GM12878 (cell line): ENCODE data around the gene RNF43. TPM values are rescaled to one million over a fixed set of nuclear protein-coding genes. Genes with fewer than 3 reads are reported as not detected.

ENCODE experiments used
- ATAC-seq: fragments of 200-7000 bp; cut with Tn5 transposase; 3 replicates; pipeline ENCODE4 v1.9.1; 2020; ENCODE audit warnings: mild to moderate bottlenecking, moderate library complexity
- BruUV-seq: library from RNA; stranded (reverse); fragments of 400-500 nt; replicated peaks from 2 replicates; lab custom pipeline; 2021; lab: Mats Ljungman, UMichigan
- CTCF ChIA-PET: fragments of 300-600 bp; sonication (Branson Sonifier 250); formaldehyde crosslinking; extraction: SDS; loops from one replicate; lab custom pipeline; 2021; ENCODE audit warnings: inconsistent platforms; lab: Yijun Ruan, JAX
- POLR2A ChIA-PET: fragments of 350-600 bp; formaldehyde crosslinking; extraction: SDS; loops from one replicate; lab custom pipeline; 2021; ENCODE audit warnings: inconsistent platforms; lab: Charles Lee
- RAD21 ChIA-PET: fragments of 300-600 bp; sonication (Branson Sonifier 250); formaldehyde crosslinking; loops from one replicate; lab custom pipeline; 2023; ENCODE audit warnings: antibody characterized with exemption; ENCODE audit not compliant: unreplicated experiment; lab: Charles Lee
- SMC1A ChIA-PET: fragments of 300-600 bp; sonication (Branson Sonifier 250); formaldehyde crosslinking; loops from one replicate; lab custom pipeline; 2023; ENCODE audit not compliant: unreplicated experiment, uncharacterized antibody; lab: Charles Lee
- DNase-seq: peaks from one replicate; pipeline ENCODE4 v3.0.0-alpha.2; 2011; ENCODE audit warnings: low read depth, low spot score
- FAIRE-seq: peaks from 3 replicates; lab custom pipeline; 2011; peaks lifted over from hg19 to GRCh38; lab: Jason Lieb, UNC
- H2AFZ ChIP-seq: 2 replicates; pipeline ENCODE4 v1.6.0; 2011; ENCODE audit warnings: low read depth, low read length, control low read depth; ENCODE audit not compliant: control insufficient read depth
- H3K27ac ChIP-seq: 2 replicates; pipeline ENCODE4 v1.5.1; 2011; ENCODE audit warnings: control low read depth; ENCODE audit not compliant: control insufficient read depth, insufficient read depth
- H3K27me3 ChIP-seq, 2 experiments: replicated peaks in 1 of 2; 2 replicates each; pipeline versions ENCODE4 v1.6.0 to v1.6.1; 2011; ENCODE audit warnings: low read length in 1 of 2; ENCODE audit not compliant: control insufficient read depth in 2 of 2, insufficient read depth in 2 of 2
- H3K36me3 ChIP-seq, 2 experiments: 2 replicates each; pipeline ENCODE4 v1.5.1; 2011; ENCODE audit warnings: low read length in 1 of 2; ENCODE audit not compliant: control insufficient read depth in 2 of 2, insufficient read depth in 2 of 2
- H3K4me1 ChIP-seq: 2 replicates; pipeline ENCODE4 v1.6.1; 2011; ENCODE audit warnings: mild to moderate bottlenecking, low read length, moderate library complexity, mixed read lengths; ENCODE audit not compliant: control insufficient read depth, insufficient read depth
- H3K4me2 ChIP-seq: 2 replicates; pipeline ENCODE4 v1.6.0; 2011; ENCODE audit warnings: control low read depth; ENCODE audit not compliant: control insufficient read depth, insufficient read depth
- H3K4me3 ChIP-seq: fragments of 200-600 bp; sonication (generic); 2 replicates; pipeline ENCODE4 v1.5.1; 2016
- H3K79me2 ChIP-seq: 2 replicates; pipeline ENCODE4 v1.6.0; 2011; ENCODE audit warnings: low read length; ENCODE audit not compliant: control insufficient read depth, insufficient read depth
- H3K9ac ChIP-seq: 2 replicates; pipeline ENCODE4 v1.8.0; 2011; ENCODE audit warnings: low read length, control low read depth, mixed read lengths; ENCODE audit not compliant: control insufficient read depth, insufficient read depth
- H3K9me3 ChIP-seq: replicated peaks from 3 replicates; pipeline ENCODE4 v1.5.1; 2011; ENCODE audit warnings: mild to moderate bottlenecking, low read length; ENCODE audit not compliant: control insufficient read depth, insufficient read depth
- H4K20me1 ChIP-seq: 2 replicates; pipeline ENCODE4 v1.6.0; 2011; ENCODE audit not compliant: control insufficient read depth, insufficient read depth
- MLLT1 ChIP-seq: fragments of 450-650 bp; IDR thresholded peaks from 2 replicates; pipeline ENCODE4 v1.6.1; 2016; ENCODE audit warnings: mild to moderate bottlenecking
- POLR2A ChIP-seq: IDR thresholded peaks from 2 replicates; pipeline ENCODE4 v1.6.1; 2011; ENCODE audit warnings: low read depth, mild to moderate bottlenecking, low read length
- RUNX3 ChIP-seq: IDR thresholded peaks from 2 replicates; pipeline ENCODE4 v1.6.1; 2012; ENCODE audit warnings: low read length, inconsistent platforms
- WGBS: methylation state at CpG from one replicate; pipeline ENCODE4 v1.1.6; 2016; ENCODE audit warnings: low lambda C conversion rate; ENCODE audit not compliant: insufficient replicate concordance, insufficient coverage; ENCODE audit errors: missing lambda C conversion rate; 5-methylcytosine and 5-hydroxymethylcytosine counted together
- in situ Hi-C: fragments of 300-500 bp; cut with MboI; formaldehyde crosslinking; loops from 9 replicates; pipeline ENCODE4 v1.14.3; 2018; ENCODE audit warnings: mixed read lengths
- intact Hi-C: fragments of 100-400 bp; cut with micrococcal nuclease; formaldehyde crosslinking; loops from one replicate; pipeline ENCODE4 v1.14.2; 2022; ENCODE audit not compliant: unreplicated experiment
- polyA plus RNA-seq, 11 experiments: library from polyadenylated mRNA; depleted of rRNA in 4 of 11; unstranded in 6 of 11; stranded (reverse) in 5 of 11; fragments of >200 nt; fragmentation: Nextera tagmentation in 4 of 11; fragmentation: Illumina TruSeq in 1 of 11; extraction: Ambion mirVana in 4 of 11; extraction: Trizol in 1 of 11; gene quantifications; 1 replicate in 1 of 11; 2 replicates in 10 of 11; pipeline versions ENCODE4 v1.2.1 to v1.2.3, GENCODE V29; 2011 to 2016; ENCODE audit warnings: inconsistent platforms in 2 of 11, missing spikeins in 2 of 11, low read depth in 1 of 11
- total RNA-seq, 4 experiments: library from RNA; depleted of rRNA in 3 of 4; stranded (reverse); fragments of >200 nt in 3 of 4; fragmentation: Illumina TruSeq in 1 of 4; extraction: Trizol in 1 of 4; gene quantifications; 2 replicates each; pipeline versions ENCODE4 v1.2.1 to v1.2.3, GENCODE V29; 2013 to 2021
- TF ChIP-seq, protein P1 (sequence below): IDR thresholded peaks from 2 replicates; pipeline ENCODE4 v1.6.1; 2011; ENCODE audit warnings: borderline replicate concordance, low read depth, mild to moderate bottlenecking, moderate library complexity, mixed read lengths, low read length; ENCODE audit not compliant: insufficient read depth; ENCODE audit errors: extremely low read length
- TF ChIP-seq, protein P2 (sequence below): IDR thresholded peaks from 2 replicates; pipeline ENCODE4 v1.6.1; 2012; ENCODE audit warnings: low read depth, low read length, improper control_type of control experiment
- TF ChIP-seq, protein P3 (sequence below), 3 experiments: IDR thresholded peaks in 2 of 3; conservative IDR thresholded peaks in 1 of 3; 2 replicates each; pipeline ENCODE4 v1.5.1; 2011; ENCODE audit warnings: low read depth in 3 of 3, low read length in 3 of 3, mild to moderate bottlenecking in 3 of 3, control low read depth in 2 of 3, moderate library complexity in 2 of 3, inconsistent platforms in 1 of 3, mixed read lengths in 1 of 3; ENCODE audit not compliant: control insufficient read depth in 2 of 3, insufficient read depth in 1 of 3; ENCODE audit errors: extremely low read depth in 1 of 3

RNF43 gene
- total and polyA plus RNA-seq, 10 of the 15 experiments (the other 5 are each of a cell fraction or from before 2014, with no cell fraction given): 1.2 to 16.7 (median 5.5) TPM

- FAIRE-seq: no peak
- no peak for TF ChIP-seq POLR2A
- TF ChIP-seq, protein P1, sequence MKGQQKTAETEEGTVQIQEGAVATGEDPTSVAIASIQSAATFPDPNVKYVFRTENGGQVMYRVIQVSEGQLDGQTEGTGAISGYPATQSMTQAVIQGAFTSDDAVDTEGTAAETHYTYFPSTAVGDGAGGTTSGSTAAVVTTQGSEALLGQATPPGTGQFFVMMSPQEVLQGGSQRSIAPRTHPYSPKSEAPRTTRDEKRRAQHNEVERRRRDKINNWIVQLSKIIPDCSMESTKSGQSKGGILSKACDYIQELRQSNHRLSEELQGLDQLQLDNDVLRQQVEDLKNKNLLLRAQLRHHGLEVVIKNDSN: no peak
- no TSS peak for BruUV-seq
- no peak overlapping the region for H3K27ac ChIP-seq
- 82% methylated on average over 1 of the region's 1 CpG for WGBS
- no peak overlapping the region for H3K4me2 ChIP-seq
- H3K9ac ChIP-seq: no peak overlapping the region
- H3K4me3 ChIP-seq: no peak overlapping the region
- ATAC-seq: no peak
- ChIA-PET RAD21 (interaction anchor here (0.9 kb wide), 1 partner anchor 135 kb away, joined by 4 read pairs; no protein-coding TSS in a partner anchor), POLR2A (no interaction called here), CTCF (interaction anchor here (1.1 to 1.7 kb wide), 3 partner anchors 135 to 203 kb away, joined by 3 to 7 read pairs (median 5); no protein-coding TSS in a partner anchor), SMC1A (interaction anchor here (1.0 kb wide), 1 partner anchor 215 kb away, joined by 3 read pairs; the partner anchor contains the start of gene LPO)
- H3K79me2 ChIP-seq: no peaks in the 10 kb centered on the region
- no peaks in the 10 kb centered on the region for H3K27me3 ChIP-seq
- no peaks in the 10 kb centered on the region for H3K36me3 ChIP-seq
- intact Hi-C loops: no loop called here
- in situ Hi-C loops: no loop called here
- H3K4me1 ChIP-seq: no peaks in the 10 kb centered on the region
- H2AFZ ChIP-seq: no peak overlapping the region
- no peaks in the 10 kb centered on the region for H4K20me1 ChIP-seq
- no peaks in the 10 kb centered on the region for H3K9me3 ChIP-seq
- no peak for DNase-seq
Observed at GRCh38 chr17:58452738-58453137, 35.4 kb upstream of the RNF43 start.

- ChIA-PET POLR2A (no interaction called here), SMC1A (interaction anchor here (0.7 to 5.0 kb wide), 9 partner anchors 65 to 248 kb away, joined by 3 to 45 read pairs (median 4); partner anchors contain the start of gene MPO), RAD21 (interaction anchor here (1.0 to 3.6 kb wide), 9 partner anchors 15 to 247 kb away, joined by 3 to 31 read pairs (median 6); partner anchors contain the start of genes RNF43 and SUPT4H1), CTCF (interaction anchor here (1.0 to 6.7 kb wide), 17 partner anchors 19 to 247 kb away, joined by 3 to 40 read pairs (median 4); partner anchors contain the start of gene RNF43)
- Histone ChIP-seq H4K20me1 (no peaks in the 10 kb centered on the region), H3K36me3 (no peaks in the 10 kb centered on the region), H3K9ac (no peak overlapping the region), H3K79me2 (no peaks in the 10 kb centered on the region), H3K4me3 (no peak overlapping the region), H3K4me2 (no peak overlapping the region), H3K9me3 (no peaks in the 10 kb centered on the region), H3K27ac (no peak overlapping the region), H2AFZ (no peak overlapping the region), H3K4me1 (no peaks in the 10 kb centered on the region), H3K27me3 (no peaks in the 10 kb centered on the region)
- in situ Hi-C loops (loop anchor here (5.0 kb wide), 1 partner anchor 130 kb away; no protein-coding TSS in a partner anchor), intact Hi-C loops (loop anchor here (1.0 kb wide), 5 partner anchors 130 to 325 kb away; no protein-coding TSS in a partner anchor)
- FAIRE-seq (peak; percentile 68), ATAC-seq (peak; percentile 99), DNase-seq (peak; percentile 53)
- no TSS peak for BruUV-seq
- WGBS: 60% methylated on average over 9 of the region's 9 CpGs
- TF ChIP-seq RUNX3 (peak; percentile 96), MLLT1 (peak; percentile 65; the same call in 1 of the 2 replicates)
- TF ChIP-seq, protein P2, sequence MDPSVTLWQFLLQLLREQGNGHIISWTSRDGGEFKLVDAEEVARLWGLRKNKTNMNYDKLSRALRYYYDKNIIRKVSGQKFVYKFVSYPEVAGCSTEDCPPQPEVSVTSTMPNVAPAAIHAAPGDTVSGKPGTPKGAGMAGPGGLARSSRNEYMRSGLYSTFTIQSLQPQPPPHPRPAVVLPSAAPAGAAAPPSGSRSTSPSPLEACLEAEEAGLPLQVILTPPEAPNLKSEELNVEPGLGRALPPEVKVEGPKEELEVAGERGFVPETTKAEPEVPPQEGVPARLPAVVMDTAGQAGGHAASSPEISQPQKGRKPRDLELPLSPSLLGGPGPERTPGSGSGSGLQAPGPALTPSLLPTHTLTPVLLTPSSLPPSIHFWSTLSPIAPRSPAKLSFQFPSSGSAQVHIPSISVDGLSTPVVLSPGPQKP: no peak
- TF ChIP-seq, protein P3, sequence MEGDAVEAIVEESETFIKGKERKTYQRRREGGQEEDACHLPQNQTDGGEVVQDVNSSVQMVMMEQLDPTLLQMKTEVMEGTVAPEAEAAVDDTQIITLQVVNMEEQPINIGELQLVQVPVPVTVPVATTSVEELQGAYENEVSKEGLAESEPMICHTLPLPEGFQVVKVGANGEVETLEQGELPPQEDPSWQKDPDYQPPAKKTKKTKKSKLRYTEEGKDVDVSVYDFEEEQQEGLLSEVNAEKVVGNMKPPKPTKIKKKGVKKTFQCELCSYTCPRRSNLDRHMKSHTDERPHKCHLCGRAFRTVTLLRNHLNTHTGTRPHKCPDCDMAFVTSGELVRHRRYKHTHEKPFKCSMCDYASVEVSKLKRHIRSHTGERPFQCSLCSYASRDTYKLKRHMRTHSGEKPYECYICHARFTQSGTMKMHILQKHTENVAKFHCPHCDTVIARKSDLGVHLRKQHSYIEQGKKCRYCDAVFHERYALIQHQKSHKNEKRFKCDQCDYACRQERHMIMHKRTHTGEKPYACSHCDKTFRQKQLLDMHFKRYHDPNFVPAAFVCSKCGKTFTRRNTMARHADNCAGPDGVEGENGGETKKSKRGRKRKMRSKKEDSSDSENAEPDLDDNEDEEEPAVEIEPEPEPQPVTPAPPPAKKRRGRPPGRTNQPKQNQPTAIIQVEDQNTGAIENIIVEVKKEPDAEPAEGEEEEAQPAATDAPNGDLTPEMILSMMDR (IDR thresholded peaks at IDR 0.05 in 2 of 3, conservative IDR thresholded peaks at IDR 0.05 in 1 of 3; ENCODE audit: control insufficient read depth in 2 of 3, extremely low read depth in 1 of 3, insufficient read depth in 1 of 3, low read depth in 3 of 3, low read length in 3 of 3): peak; percentile 84 to 93 (median 88); a peak in 5 of 6 replicates
Observed at GRCh38 chr17:58447039-58447975, 30.0 kb upstream of the RNF43 start.
